ENCODE results near the gene SLC7A1. TPM values are rescaled to one million over a fixed set of nuclear protein-coding genes. Genes with fewer than 3 reads are reported as not detected.
A peak's percentile ranks its signal among the peaks of the same experiment; 100 is the strongest.

Gene SLC7A1
- total and polyA plus RNA-seq, 7 donors: 0.79 to 14.7 (median 3.2) TPM

DNA sequence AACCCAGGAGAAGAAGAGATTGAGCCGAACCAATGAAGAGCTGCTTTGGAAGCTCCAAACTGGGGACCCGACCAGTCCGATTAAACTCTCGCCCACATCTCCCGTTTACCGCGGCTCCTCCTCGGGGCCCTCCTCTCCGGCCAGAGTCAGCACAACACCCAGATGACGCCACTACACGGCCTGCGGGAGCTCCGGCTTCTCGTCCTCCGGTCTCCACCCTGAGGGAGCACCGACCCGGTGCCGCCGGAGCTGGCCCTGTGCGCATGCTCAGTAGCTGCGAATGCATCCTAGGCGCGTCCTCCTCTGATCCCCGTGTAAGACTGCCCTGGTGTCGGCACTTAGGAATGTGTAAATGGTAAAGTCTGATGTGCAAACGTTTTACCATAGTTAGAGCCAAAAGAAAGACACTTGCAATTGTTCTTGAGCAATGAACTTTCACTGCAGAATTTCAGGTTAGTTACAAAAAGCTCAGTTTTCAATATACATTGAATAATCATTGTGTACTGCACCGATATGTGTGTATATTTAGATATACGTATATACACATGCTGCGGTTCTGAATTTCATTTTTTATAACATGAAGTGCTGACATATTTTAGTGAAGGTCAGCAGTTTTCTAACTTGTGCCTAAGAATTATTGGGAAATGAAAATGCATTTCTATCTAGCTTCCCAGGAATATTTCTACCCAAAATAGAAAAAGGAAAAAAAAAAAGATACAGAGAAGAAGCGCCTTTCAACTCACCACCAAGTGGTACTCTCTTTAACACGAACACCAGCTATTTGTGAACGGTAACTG is 92.2 kb downstream of the SLC7A1 start:
- Histone ChIP-seq H3K4me1 (peaks cover 5% of the 10 kb centered on the region), H3K27me3 (ENCODE audit: insufficient read depth in 3 of 3, low read length in 2 of 3) (peaks cover 0 to 71% (median 24%) of the 10 kb centered on the region in 3 donors), H3K9me3 (no peaks in the 10 kb centered on the region), H3K27ac (no peak overlapping the region), H3K4me3 (peak overlapping the region; percentile 36), H3K36me3 (ENCODE audit: insufficient read depth in 1 of 2, low read depth in 1 of 2) (no peaks in the 10 kb centered on the region)
- no peak for ATAC-seq
- TF ChIP-seq, protein P1, sequence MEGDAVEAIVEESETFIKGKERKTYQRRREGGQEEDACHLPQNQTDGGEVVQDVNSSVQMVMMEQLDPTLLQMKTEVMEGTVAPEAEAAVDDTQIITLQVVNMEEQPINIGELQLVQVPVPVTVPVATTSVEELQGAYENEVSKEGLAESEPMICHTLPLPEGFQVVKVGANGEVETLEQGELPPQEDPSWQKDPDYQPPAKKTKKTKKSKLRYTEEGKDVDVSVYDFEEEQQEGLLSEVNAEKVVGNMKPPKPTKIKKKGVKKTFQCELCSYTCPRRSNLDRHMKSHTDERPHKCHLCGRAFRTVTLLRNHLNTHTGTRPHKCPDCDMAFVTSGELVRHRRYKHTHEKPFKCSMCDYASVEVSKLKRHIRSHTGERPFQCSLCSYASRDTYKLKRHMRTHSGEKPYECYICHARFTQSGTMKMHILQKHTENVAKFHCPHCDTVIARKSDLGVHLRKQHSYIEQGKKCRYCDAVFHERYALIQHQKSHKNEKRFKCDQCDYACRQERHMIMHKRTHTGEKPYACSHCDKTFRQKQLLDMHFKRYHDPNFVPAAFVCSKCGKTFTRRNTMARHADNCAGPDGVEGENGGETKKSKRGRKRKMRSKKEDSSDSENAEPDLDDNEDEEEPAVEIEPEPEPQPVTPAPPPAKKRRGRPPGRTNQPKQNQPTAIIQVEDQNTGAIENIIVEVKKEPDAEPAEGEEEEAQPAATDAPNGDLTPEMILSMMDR (IDR thresholded peaks at IDR 0.05): no peak
- WGBS, 3 donors: 28 to 55% (median 38%) methylated on average over 32 of the region's 32 CpGs
- intact Hi-C loops (cut with DNase I): loop anchor here in 1 of 2 donors (10.0 kb wide), 1 partner anchor 352 kb away; the partner anchor contains the start of gene UBL3
- DNase-seq: peak in 1 of 2 donors; percentile 65

DNA sequence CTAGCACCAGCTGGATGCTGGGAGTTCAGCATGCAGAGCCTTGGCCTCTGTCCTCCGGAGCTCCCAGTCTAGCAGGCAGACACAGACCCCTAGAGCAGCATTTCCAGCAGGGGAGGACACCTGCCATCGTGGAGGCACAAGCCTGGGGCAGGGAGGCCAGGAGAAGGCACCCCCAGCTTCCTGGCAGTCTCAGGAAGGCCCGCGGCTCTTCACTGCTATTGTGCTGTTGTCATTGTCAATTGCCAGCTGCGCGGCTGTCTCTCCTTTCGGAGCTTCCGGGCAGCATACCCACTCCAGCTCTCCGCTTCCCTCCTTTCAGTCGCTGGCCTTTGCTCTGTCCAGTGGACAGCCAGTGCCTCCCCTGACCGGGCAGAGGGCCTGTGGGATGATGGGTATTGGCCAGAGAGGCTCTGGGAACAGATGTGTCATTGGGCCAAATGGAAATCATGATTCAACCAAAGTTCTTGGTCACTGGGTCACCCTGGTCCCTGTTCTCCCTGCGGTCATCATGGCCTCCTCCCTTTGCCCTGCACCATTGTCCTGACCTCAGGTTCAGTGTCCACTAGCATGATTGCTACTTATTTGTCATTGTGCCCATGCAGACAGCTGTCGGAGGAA is 93.0 kb downstream of the SLC7A1 start:
- peaks cover 0 to 78% (median 24%) of the 10 kb centered on the region in 3 donors for H3K27me3 ChIP-seq (ENCODE audit: insufficient read depth in 3 of 3, low read length in 2 of 3)
- intact Hi-C loops (cut with DNase I): loop anchor here in 1 of 2 donors (10.0 kb wide), 1 partner anchor 352 kb away; the partner anchor contains the start of gene UBL3

DNA sequence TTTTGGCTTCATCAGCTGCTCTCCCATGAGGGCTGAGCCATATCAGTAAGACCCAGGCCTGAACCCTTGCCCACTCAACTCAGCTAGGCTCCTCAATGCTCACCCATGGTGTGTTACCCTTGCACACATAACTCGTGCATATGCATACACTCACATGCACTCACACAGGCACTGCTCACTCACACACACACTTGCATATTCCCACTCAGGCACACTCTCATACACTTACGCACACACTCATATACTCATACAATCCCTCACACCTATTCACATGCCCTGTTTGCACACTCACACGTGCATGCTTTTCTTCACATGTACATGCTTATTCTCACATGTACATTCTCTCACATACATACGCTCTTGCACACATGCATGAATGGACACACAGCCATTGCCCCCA is 93.8 kb downstream of the SLC7A1 start:
- no peak overlapping the region for H3K27ac ChIP-seq
- H3K9me3 ChIP-seq: no peaks in the 10 kb centered on the region
- no peaks in the 10 kb centered on the region for H3K36me3 ChIP-seq (ENCODE audit: insufficient read depth in 1 of 2, low read depth in 1 of 2)
- H3K4me3 ChIP-seq: no peak overlapping the region
- no peak for DNase-seq
- H3K4me1 ChIP-seq: no peaks in the 10 kb centered on the region
- H3K27me3 ChIP-seq (ENCODE audit: insufficient read depth in 3 of 3, low read length in 2 of 3): peaks cover 0 to 76% (median 24%) of the 10 kb centered on the region in 3 donors
- intact Hi-C loops (cut with DNase I): loop anchor here in 1 of 2 donors (10.0 kb wide), 1 partner anchor 353 kb away; the partner anchor contains the start of gene UBL3
- ATAC-seq: no peak
- TF ChIP-seq, protein P1 (IDR thresholded peaks at IDR 0.05): no peak
- 88 to 94% (median 89%) methylated on average over 4 of the region's 4 CpGs for WGBS, 3 donors

More for the DNA sequence above, 93.0 kb downstream of the SLC7A1 start:
- DNase-seq: peak in 1 of 2 donors; percentile 42
- Histone ChIP-seq H3K36me3 (ENCODE audit: insufficient read depth in 1 of 2, low read depth in 1 of 2) (no peaks in the 10 kb centered on the region), H3K27ac (no peak overlapping the region), H3K4me3 (peak overlapping the region; percentile 36), H3K4me1 (no peaks in the 10 kb centered on the region), H3K9me3 (no peaks in the 10 kb centered on the region)
- TF ChIP-seq, protein P1 (IDR thresholded peaks at IDR 0.05): no peak
- WGBS, 3 donors: 27 to 46% (median 31%) methylated on average over 13 of the region's 13 CpGs
- ATAC-seq: peak; percentile 29 to 70 (median 50)

DNA sequence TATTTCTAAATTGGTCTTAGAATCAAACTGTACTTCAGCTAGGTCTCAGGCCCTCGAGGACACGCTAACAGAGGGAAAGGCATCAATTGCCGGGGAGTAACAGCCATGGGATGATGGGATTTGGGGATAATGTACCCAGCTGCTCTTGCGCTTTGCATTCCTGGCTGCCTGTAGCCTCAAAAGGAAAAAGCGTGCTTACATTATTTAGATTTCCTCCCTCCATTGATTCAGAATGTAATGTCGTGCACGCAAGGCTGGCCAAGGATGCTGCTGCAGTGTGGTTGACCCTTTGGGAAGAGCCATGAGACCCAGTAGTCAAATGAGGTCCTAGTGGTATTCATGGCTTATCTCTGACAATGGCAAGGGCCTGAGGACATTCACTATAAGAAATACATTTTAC is 95.1 kb downstream of the SLC7A1 start:
- DNase-seq (no peak), ATAC-seq (no peak)
- no peak overlapping the region for H3K27ac ChIP-seq
- intact Hi-C loops (cut with DNase I): loop anchor here in 1 of 2 donors (10.0 kb wide), 1 partner anchor 354 kb away; the partner anchor contains the start of gene UBL3
- H3K27me3 ChIP-seq (ENCODE audit: insufficient read depth in 3 of 3, low read length in 2 of 3): peaks cover 0 to 68% (median 19%) of the 10 kb centered on the region in 3 donors
- H3K4me1 ChIP-seq: no peaks in the 10 kb centered on the region
- TF ChIP-seq, protein P1 (IDR thresholded peaks at IDR 0.05): no peak
- H3K4me3 ChIP-seq: no peak overlapping the region
- H3K36me3 ChIP-seq (ENCODE audit: insufficient read depth in 1 of 2, low read depth in 1 of 2): no peaks in the 10 kb centered on the region
- WGBS, 3 donors: 65 to 83% (median 69%) methylated on average over 7 of the region's 7 CpGs
- no peaks in the 10 kb centered on the region for H3K9me3 ChIP-seq

Data from psoas muscle (tissue), 8 donors.